ENCODE measurements around the gene AKAP13. TPM values are rescaled to one million over a fixed set of nuclear protein-coding genes. Genes with fewer than 3 reads are reported as not detected.
"Not testable (repeated sequence)": the region's sequence is repeated elsewhere in the genome, so short reads cannot be mapped to it uniquely, and the experiment has no call there.

Gene AKAP13
- total RNA-seq, 2 donors from 2014 or later: 228 to 273 TPM

DNA sequence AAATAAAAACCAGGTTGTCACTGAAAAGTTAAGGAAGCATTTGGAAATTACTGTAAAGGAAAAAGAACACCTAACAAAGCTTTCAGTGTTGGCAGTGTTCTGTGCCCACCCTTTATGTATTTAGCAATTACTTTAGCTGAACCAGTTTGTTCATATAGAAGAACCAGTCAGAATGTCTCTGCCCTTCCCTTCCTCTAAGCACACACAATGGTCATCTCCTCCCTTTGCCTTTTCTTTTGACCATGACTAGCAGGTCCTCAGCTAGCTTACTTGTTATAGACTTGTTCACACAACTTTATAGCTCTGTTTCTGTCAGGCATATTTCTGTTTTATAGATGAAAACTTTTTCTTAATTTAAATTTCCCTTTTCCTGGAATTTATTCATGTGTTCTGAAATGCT, 59.6 kb downstream of the AKAP13 start:
- TF ChIP-seq, protein P1, sequence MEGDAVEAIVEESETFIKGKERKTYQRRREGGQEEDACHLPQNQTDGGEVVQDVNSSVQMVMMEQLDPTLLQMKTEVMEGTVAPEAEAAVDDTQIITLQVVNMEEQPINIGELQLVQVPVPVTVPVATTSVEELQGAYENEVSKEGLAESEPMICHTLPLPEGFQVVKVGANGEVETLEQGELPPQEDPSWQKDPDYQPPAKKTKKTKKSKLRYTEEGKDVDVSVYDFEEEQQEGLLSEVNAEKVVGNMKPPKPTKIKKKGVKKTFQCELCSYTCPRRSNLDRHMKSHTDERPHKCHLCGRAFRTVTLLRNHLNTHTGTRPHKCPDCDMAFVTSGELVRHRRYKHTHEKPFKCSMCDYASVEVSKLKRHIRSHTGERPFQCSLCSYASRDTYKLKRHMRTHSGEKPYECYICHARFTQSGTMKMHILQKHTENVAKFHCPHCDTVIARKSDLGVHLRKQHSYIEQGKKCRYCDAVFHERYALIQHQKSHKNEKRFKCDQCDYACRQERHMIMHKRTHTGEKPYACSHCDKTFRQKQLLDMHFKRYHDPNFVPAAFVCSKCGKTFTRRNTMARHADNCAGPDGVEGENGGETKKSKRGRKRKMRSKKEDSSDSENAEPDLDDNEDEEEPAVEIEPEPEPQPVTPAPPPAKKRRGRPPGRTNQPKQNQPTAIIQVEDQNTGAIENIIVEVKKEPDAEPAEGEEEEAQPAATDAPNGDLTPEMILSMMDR (IDR thresholded peaks at IDR 0.05): no peak
- peaks cover 10 to 22% of the 10 kb centered on the region in 2 donors for H3K4me1 ChIP-seq (ENCODE audit: control insufficient read depth in 1 of 2, low read depth in 2 of 2)

DNA sequence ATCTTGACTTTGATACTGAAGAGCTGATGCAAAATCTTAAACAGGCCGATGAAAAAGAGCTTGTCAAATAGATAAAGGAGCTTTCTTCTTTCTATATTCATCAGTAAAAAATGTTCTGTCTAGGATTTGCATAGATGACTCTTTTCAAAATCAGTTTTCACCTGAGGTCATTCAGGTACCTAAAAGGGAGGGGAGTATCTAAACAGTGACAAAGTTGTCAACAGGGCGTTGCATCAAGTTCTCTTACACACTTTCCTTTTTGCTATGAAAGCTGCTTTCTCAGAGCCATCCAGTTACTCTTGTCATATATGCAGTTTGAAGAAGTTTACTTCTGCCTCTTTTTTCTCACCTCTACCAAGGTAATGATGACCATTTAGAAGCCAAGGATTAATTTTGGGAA, 60.0 kb downstream of the AKAP13 start:
- Histone ChIP-seq H3K27me3 (replicated peaks; ENCODE audit: insufficient read depth) (no peaks in the 10 kb centered on the region), H3K4me3 (no peak overlapping the region), H3K27ac (no peak overlapping the region), H3K36me3 (no peaks in the 10 kb centered on the region), H3K4me1 (ENCODE audit: control insufficient read depth in 1 of 2, low read depth in 2 of 2) (peaks cover 10 to 22% of the 10 kb centered on the region in 2 donors), H3K9me3 (no peaks in the 10 kb centered on the region)
- ATAC-seq (ENCODE audit: insufficient number of reproducible peaks, low FRiP score, low read depth): no peak
- TF ChIP-seq, protein P1 (IDR thresholded peaks at IDR 0.05): no peak
- DNase-seq (ENCODE audit: low spot score): no peak

More for the DNA sequence above, 59.6 kb downstream of the AKAP13 start:
- H3K27ac ChIP-seq: no peak overlapping the region
- ATAC-seq (ENCODE audit: insufficient number of reproducible peaks, low FRiP score, low read depth) (no peak), DNase-seq (ENCODE audit: low spot score) (no peak)
- H3K27me3 ChIP-seq (replicated peaks; ENCODE audit: insufficient read depth): no peaks in the 10 kb centered on the region
- H3K36me3 ChIP-seq: no peaks in the 10 kb centered on the region
- no peaks in the 10 kb centered on the region for H3K9me3 ChIP-seq
- no peak overlapping the region for H3K4me3 ChIP-seq

DNA sequence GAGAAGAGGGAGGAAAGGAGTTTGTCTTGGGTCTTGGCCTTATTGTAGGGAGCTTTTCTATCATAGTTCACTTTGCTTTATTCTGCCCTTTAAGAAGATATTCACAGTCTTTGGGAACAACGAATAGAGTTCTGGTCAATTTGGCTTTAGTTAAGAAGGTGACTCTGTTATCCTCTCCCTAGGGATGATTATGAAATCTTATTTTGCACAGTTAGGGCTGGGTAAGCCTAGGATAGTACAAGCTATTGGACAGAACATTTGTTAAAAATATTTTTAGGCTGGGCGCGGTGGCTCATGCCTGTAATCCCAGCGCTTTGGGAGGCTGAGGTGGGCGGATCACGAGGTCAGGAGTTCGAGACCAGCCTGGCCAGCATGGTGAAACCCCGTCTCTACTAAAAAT, 61.5 kb downstream of the AKAP13 start:
- ATAC-seq (ENCODE audit: insufficient number of reproducible peaks, low FRiP score, low read depth); H3K36me3 ChIP-seq; H3K4me3 ChIP-seq; H3K27me3 ChIP-seq (replicated peaks; ENCODE audit: insufficient read depth); H3K27ac ChIP-seq; DNase-seq (ENCODE audit: low spot score); H3K9me3 ChIP-seq: not testable (repeated sequence)
- H3K4me1 ChIP-seq (ENCODE audit: control insufficient read depth in 1 of 2, low read depth in 2 of 2): peaks cover 10 to 22% of the 10 kb centered on the region in 2 donors

DNA sequence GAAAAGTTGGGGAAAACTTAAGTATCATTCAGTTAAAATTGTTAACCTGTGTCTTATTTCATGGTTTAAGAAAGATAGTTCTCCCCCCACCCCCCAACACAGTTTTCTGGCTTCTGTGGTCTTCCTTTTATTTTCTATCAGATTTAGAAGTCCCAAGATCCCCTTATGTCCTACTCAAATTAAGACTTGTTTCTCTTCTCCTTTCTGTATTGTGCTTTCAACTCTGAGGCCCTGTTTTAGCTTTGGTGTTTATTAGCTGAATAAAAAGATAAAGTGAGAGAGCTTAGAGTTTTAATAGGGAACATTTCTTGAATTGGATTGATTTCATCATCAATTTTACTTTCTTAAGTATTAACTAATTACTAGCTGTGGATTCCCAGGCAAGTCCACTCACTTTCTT, 62.6 kb downstream of the AKAP13 start:
- ATAC-seq (ENCODE audit: insufficient number of reproducible peaks, low FRiP score, low read depth): no peak
- Histone ChIP-seq H3K9me3 (no peaks in the 10 kb centered on the region), H3K27ac (no peak overlapping the region), H3K36me3 (no peaks in the 10 kb centered on the region), H3K4me1 (ENCODE audit: control insufficient read depth in 1 of 2, low read depth in 2 of 2) (peaks cover 10 to 22% of the 10 kb centered on the region in 2 donors), H3K4me3 (no peak overlapping the region), H3K27me3 (replicated peaks; ENCODE audit: insufficient read depth) (no peaks in the 10 kb centered on the region)
- DNase-seq (ENCODE audit: low spot score): no peak
- TF ChIP-seq, protein P1 (IDR thresholded peaks at IDR 0.05): no peak

DNA sequence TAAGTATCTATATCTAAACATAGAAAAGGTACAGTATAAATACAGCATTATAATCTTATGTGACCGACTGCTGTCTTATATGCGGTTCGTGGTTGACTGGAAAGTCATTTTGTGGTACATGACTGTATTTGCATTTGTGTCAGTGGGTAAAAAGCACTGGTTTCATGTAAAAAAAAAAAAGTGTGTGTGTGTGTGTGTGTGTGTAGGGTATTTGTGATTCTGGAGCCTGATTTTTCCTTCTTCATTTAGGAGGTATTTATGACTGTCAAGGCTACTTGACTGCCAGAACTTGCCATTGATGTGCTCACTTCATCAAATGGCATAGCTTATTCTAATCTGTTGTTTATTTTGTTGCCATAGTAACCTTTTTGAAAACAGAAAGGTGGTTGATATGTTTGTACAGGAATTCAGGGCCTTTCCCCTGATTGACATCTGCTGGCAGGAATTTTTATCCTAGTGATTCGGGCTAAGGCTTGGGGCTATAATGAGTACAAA, 63.2 kb downstream of the AKAP13 start:
- no peak for ATAC-seq (ENCODE audit: insufficient number of reproducible peaks, low FRiP score, low read depth)
- TF ChIP-seq, protein P1 (IDR thresholded peaks at IDR 0.05): no peak
- no peaks in the 10 kb centered on the region for H3K27me3 ChIP-seq (replicated peaks; ENCODE audit: insufficient read depth)
- H3K4me3 ChIP-seq: no peak overlapping the region
- peaks cover 10 to 22% of the 10 kb centered on the region in 2 donors for H3K4me1 ChIP-seq (ENCODE audit: control insufficient read depth in 1 of 2, low read depth in 2 of 2)
- no peaks in the 10 kb centered on the region for H3K9me3 ChIP-seq
- no peak overlapping the region for H3K27ac ChIP-seq
- DNase-seq (ENCODE audit: low spot score): no peak
- no peaks in the 10 kb centered on the region for H3K36me3 ChIP-seq

DNA sequence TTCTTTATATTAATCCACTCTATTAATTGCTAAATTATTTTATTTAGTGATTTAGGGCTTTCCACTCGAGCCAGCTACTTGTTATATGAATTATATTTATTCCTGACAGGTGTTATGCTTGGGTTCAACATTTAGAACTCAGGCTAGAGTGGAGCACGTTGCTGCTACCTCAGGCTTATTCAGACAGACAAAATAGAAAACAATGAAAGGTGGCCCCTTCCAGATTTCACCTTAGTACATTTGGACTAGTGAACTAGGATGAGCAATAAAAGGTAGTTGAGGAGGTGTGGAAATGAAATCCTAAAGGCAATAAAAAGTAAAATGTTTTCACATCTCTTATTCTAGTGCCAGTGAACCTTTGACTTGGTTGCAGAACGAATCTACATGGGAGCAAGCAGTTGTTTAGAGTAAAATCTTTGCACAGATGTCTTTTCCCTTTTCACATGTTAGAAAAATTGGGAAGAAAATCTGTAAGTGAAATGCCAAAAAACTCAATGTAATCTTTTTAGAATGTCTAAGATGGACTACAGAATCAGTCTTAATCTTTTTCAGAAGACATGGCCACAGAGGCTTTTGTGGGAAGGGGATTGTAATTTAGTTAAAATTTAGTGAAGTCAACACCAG, 63.8 kb downstream of the AKAP13 start:
- TF ChIP-seq, protein P1 (IDR thresholded peaks at IDR 0.05): no peak
- peaks cover 10 to 22% of the 10 kb centered on the region in 2 donors for H3K4me1 ChIP-seq (ENCODE audit: control insufficient read depth in 1 of 2, low read depth in 2 of 2)
- H3K36me3 ChIP-seq: no peaks in the 10 kb centered on the region
- H3K27me3 ChIP-seq (replicated peaks; ENCODE audit: insufficient read depth): no peaks in the 10 kb centered on the region
- no peak overlapping the region for H3K4me3 ChIP-seq
- H3K9me3 ChIP-seq: no peaks in the 10 kb centered on the region
- no peak overlapping the region for H3K27ac ChIP-seq
- DNase-seq (ENCODE audit: low spot score) (no peak), ATAC-seq (ENCODE audit: insufficient number of reproducible peaks, low FRiP score, low read depth) (no peak)

Data from thoracic aorta (tissue), 2 donors.